Fibroblast of peridontal ligament (primary cell): ENCODE measurements around the gene FBXL17.

ENCODE experiments used
- DNase-seq: peaks from one replicate; pipeline ENCODE4 v3.0.0-alpha.2; 2010; ENCODE audit errors: extremely low read depth

FBXL17 gene

DNA sequence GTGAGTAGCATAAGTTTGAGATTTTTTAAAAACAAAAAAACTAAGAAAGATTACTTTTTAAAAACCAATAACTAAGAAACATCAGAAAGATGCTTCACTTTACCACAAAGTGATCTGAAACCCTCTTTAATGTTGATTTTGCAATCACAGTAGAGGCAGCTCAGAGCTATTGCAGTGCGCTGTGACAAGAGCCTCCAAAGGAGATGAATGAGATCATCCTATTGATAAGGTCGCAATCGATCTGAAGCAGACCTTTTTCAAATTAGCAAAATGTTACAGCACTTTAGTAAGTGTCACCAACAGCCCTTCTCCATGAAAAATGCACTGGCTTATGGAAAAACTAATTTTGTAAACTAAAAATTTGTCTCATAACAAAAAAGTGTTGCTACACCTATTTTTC lies 426.6 kb downstream of the FBXL17 start:
- no peak for DNase-seq

DNA sequence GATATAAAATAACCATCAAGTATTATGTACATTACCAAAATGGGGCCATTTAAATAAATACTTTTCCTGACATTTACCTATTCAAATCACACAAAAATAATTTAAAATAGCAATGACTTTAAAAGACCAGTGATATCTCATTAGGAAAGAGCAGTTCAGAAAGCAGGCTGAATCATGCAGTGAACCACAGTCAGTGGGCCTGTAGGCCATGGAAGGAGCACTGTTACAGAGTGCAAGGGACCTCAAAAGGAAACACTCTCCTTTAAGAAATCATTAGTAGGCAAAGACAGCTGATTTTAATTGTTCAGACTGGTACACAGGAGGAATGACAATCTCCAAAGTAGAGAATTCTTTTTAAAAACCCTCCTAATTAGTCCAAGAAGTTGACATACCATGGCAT lies 427.6 kb downstream of the FBXL17 start:
- no peak for DNase-seq

DNA sequence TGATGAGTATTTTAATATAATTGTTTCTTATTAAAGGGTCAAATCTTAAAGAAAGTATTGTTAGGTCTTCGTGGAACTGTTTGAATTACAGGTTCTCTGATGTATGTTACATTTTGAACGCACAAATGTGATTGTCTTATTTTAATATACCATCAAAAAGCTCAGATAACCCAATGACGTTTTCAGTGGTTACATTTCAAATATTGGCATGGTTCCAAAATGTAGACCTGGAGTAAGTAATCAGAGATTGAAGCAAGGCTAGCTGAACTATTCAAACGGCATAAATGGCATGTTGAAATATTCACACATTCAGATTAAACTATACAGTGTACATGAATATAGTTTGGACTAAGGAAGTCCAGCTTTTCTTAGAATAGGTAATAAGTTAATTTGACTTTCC lies 429.4 kb downstream of the FBXL17 start:
- no peak for DNase-seq

DNA sequence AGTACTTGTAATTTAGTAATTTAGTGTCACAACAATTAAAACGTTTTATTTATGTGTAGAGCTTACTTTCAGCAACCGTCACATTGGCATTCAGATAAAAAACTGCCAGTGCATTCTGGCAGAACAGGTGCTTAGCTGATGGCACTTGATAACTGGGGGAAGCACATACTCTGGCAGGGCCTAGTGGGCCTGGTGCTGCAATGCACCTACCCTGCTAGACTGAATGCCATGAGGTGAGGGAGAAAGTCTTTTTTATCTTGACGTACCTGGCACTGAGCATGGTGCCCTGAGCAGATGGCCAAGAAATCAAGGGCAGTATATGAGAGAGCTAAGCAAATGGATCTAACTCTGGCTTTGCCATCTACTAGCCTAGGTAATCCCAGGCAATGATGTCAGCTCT lies 430.6 kb downstream of the FBXL17 start:
- DNase-seq: no peak

DNA sequence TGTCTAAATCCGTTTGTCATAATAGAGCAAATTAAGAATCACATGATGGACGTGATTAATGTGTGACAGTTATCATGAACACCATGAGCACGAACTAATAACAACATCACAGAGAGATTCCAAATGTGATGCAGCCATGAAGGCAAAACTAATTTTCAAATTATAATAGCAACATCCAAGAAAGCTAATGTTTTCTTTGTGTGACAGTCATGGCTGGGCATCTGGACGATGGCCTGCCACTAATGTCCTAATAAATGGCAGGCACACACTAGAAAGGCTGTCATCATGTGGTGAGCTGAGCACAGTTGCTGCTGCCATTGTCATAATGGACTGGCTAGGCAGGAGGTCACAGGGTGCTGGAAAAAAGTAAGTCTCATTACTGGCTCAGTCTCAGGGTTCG lies 431.1 kb downstream of the FBXL17 start:
- no peak for DNase-seq

DNA sequence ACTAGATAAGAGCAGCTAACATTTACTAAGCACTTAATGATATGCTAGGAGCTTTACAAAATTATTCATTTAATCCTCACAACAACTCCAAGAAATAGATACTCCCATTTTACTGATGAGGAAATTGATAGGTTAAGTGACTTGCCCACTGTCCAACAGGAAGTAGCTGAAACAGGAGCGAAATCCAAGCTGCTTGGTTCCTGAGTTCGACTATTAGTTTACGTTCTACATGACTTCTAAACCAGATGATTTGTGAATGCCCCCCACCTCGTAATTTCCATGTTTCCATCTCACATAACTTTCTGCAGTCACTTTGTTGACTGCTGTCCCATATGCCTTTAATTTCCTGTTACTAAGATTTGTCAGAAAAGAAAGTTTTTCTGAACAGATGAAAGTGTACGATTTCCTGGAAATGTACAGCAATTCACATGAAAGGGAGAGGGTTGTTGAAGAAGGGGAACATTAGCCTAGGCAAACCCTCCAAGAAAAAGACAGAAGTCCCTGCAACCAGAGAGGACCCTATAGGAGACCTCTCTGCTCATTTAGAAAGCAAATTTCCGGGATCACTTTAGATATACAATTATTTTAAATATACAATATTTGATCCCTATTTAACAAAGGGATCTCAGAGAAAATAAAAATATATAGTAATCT lies 432.1 kb downstream of the FBXL17 start:
- DNase-seq: no peak

DNA sequence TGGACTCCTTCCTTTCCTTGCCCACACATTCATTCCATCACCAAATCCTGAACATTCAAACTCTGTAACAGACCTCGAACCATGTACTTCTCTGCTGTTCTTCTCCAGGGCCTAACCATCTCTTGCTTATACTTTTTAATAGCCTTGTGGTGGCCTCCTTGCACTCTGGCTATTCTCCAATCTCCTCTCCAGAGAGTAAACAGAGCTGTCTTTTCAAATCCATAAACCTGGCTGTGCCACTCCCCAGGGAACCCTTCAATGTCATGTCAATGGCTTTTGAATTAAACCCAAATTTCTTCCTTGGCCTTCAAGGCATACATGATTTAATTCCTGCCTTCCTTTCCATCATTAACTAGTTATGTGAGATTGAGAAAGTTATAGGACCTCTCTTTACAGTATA lies 433.5 kb downstream of the FBXL17 start:
- DNase-seq: no peak

DNA sequence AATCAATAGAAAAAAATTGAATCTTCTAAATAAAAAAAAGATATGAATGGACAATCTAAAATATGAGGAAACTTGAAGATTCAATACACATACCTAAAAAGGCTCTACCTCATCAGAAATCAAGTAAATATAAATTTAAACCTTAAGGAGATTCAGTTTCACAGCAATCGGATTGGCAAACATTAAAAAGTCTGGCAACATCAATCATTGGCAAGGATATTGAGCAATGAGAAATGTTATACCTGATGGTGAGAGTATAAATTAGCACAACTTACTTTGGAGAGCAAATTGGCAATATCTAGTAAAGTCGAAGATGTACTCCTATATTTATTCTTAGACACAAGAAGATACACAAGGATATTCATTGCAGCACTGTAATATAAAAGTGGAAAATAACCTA lies 436.8 kb downstream of the FBXL17 start:
- DNase-seq: no peak

DNA sequence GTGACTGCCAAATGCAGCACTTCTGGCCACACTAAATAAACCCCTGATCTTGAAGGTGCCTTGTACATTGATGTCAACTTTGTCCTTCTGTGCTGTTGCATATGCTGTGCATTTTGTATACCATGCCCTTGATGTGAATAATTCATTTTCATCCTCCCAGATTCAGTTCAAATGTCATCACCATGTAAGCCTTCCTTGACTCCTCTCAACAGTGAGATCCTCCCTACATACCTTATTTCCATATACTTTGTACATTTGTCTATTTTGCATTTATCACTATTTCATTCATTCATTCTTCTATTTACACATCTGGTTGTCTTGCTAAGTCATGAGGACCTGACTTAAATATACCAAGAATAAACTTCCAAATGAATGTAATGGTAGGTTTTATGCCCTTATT lies 438.0 kb downstream of the FBXL17 start:
- no peak for DNase-seq

DNA sequence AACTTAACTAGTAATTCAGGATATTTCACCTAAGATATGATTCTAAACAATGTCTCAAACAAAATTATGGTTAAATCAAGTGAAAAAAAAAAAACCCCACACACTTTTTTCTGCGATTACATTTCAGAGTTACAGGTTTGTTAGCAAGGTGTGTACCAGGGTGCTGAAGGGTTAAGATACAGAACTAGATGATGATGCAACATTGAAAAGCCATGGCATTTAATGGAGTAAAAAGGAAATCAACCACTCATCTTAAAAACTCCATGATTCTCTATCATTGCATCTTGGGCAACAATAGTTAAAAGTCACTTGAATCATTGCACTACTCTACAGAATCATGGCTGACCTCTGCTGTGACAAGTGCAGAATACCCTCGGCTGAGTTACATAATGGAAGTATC lies 440.9 kb downstream of the FBXL17 start:
- no peak for DNase-seq

DNA sequence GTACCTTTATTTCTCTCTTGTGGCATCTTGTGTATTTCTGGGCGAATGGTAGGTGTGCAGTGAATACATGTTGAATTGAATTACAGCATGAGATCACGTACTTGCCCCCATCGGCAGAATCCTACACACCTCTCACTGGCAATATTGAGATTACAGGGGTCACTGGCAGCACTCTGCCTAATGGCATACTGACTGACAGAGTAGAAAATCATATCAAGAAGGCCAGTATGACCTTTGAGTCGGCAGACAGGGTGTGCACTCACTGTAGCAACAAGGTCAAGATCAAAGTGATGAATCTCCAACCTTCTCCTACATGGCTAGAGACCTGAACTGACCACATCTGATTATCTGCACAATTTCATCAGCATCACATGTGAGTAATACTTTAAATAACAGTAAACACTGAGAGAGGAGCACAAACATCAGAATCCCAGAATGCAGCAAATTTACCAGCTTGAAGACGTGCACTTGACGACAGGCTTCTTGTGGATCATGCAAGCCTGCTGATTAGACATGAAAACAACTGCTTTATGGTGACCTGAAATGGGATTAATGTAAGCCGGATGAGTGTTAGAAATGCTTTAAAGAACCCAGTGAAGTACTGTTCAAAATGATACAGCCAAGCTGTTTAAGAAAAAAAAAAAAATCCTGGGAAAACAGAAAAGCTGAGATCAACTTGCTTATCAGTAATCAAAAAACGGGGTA lies 444.1 kb downstream of the FBXL17 start:
- no peak for DNase-seq

DNA sequence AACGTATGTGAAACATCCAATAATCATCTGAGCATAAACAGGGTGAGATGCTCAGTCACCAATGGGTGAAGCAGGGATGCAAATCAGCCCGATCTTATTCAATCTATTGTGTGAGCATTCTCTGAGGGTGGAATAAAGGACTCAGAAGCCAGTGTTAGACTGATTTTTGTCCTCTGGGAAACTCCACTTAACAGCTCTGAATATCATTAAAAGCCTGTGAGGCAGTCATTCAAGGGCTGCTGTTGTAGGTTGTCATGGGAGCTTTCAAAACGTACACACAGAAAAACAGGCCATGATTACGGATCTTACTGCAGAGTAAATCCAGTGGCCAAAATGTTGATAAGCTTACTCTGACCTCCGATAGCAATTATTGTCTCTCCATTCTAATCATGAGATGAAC lies 444.7 kb downstream of the FBXL17 start:
- no peak for DNase-seq

DNA sequence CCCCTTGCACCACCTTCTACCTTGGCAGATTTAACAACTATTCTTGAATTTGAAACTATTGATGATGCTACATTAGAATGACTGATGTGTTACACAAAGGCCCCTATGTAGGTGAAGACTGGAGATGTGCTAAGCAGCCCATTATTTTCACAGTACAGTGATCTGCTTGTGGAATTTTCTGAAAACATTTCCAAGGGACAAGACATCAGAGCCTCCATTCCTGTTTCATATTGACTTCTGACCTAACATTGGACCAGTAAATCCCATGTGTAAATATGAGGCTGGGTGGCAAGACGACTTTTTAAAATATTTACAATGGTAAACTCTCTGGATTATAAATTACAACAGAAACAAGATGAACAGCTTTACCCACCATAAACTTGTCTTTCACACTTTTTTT lies 445.4 kb downstream of the FBXL17 start:
- DNase-seq: no peak

DNA sequence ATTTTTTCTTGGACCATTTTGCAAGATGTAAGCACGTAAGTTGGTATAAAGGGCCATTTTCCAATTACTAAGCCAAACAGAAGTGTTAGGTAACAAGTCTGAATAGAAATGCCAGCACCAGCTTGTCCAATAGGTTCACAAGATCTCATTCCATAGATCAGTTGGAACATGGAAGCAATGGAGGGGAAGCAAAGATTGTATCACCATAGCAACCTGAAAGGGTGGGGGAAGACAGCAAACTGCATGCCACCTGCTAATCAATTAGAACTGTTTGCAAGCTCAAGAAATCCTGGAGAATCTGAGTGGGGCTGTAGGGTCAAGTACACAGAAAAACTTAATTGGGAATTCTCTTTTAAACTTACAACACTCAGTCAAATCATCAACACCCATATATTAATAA lies 446.3 kb downstream of the FBXL17 start:
- DNase-seq: no peak

DNA sequence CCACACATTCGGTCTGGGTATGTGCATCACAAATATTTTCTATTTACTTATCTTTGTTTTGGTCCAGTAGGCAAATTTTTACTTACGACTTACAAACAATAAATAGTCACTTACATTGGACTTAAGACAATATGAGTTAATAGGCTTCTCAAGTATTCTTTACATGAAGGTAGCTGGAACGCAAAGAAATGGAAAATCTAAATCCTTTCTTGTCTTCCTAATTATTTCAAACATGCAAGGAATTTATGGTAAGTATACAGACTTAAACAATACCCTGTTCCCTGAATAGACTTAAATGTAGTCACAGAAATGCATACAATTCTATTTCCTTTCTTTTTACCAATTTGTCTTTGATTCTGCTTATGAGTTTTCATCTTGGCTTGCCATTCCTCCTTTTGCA lies 448.6 kb downstream of the FBXL17 start:
- no peak for DNase-seq

DNA sequence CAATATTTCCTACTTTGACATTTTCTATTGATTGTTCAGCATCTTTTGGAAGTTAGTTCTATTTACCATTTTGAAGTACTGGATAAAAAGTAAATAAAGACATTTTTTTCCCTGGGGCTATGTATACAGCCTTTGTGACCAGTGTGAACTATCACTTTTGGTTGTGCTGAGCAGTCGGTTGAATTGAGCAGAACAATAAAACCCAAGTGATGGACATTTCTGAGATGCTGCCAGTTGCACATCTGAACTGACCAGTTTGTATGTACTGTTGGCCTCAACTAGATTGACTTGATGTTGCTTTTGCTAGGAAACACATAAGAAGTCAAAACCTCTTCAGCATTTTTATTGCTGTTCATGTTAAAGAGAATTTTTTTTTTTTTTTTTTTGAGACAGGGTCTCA lies 451.0 kb downstream of the FBXL17 start:
- DNase-seq: no peak

DNA sequence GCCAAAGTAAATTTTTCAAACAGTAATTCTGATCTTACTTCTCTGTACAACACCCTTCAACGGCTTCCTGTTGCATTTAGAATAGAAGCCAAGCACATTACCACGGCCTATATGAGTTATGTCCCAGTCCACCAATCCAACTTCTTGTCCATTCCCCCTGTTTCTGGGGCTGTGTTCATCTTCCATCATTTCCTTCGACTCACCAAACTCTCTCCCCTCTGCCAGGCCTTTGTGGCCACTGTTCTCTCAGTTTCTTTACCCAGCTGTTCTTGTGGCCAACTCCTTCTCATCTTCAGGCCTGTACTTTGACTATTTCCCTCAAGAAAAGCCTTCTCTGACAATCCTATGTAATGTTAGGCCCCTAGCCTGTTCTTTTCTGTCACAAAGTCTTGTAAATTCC lies 451.8 kb downstream of the FBXL17 start:
- no peak for DNase-seq

DNA sequence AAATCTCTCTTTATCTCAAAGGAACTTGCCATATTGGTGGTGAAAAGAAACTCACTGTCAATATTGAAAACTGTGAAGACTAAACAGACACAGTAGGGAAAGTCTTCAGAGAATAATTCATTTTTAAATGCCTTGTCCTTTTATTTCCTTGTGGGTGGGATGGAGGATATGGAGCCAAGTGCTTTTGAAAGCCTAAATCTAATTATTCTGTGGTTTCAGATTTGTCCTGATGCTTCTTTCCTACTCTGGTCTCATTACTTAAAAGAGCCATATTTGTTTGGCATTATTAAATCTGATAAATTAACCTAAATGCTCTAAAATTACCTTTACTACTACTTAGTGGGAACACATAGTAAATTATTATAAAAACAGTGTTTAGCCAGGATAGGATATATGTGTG lies 452.8 kb downstream of the FBXL17 start:
- DNase-seq: no peak

DNA sequence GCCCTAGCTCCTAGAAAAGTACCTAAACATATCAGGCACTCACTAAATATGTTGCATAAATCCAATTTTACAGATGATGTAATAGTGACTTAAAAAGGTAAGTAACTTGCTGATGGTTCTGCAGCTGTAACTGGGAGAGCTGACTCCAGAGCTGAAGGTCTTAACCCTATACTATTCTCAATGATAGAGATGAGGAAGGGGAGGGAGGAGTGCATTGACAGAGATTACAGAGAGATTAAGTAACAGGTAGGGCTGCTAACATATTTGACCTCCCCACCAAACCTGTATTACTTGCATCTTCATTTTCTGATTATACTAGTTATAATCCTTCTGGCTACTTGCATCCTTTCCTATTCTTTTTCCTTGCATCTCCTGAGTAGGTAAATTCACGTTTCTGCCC lies 455.8 kb downstream of the FBXL17 start:
- no peak for DNase-seq

DNA sequence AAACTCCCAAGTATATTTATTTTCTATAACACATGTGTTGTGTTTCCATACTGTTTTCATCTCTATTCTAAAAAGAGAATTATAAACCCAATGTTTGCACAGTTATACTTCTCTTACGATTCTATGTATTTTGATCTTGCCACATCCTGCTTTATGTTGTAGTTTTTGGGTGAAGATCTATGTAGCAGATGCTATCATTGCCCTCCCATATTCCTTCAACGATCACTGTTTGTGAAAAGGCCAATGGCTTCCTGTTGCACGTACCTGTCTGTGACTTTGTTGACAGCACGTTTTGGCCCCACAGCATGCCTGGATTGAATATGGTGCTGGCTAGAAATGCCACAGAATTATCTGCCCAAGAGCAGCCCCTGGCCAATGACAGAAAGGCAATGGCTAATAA lies 456.7 kb downstream of the FBXL17 start:
- no peak for DNase-seq

DNA sequence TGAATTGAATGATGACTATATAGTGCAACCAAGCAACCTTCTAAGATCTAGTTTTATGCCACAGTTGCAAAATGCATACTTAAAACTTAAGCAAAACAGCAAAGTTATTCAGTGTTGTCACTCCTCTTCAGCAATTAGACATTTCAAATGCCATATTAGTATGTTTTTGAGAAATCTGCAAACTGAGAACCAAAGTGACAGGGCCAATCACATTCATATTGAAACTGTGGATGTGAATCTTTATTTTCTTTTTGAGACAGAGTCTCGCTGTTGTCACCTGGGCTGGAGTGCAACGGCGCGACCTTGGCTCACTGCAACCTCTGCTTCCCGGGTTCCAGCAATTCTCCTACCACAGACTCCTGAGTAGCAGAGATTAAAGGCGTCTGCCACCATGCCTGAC lies 461.9 kb downstream of the FBXL17 start:
- DNase-seq: no peak

DNA sequence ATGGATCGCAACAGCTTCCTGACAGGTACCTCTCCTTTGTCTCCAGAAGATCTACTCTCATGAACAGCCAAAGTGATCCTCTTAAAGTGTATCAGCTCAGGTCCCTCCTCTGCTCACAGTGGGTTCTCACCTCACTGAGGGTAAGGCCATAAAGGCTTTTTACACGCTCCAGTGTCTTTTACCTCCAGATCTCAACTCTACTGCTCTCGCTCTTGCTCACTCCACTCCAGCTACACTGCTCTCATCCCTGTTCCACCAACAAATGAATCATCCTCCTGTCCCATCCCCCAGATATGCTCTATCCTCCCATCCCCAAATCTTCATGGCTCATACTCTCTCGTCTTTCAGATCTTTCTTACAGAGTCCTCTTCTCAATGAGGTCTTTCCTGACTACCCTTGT lies 462.5 kb downstream of the FBXL17 start:
- DNase-seq: no peak

DNA sequence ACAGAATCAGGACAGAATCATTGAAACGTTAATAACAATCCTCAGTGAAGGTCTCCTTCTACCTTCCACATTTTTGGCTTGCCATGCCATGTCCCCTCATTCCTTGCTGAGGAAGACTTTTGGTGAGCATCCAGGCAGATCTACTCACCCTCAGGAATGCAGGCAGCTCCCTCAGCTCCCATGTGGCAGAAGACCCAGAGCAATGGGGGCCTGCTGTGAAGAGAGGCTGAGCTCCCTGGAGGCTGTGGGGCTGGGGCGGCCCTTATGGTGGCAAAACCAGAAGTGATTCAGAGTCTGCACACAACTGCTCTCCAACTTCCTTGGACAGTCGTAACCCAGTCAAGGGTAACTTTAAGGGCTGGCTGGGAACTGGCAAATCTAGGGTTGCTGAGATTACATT lies 463.9 kb downstream of the FBXL17 start:
- DNase-seq: peak; percentile 5
